DOHH2 (cell line): Measurements from ENCODE around the gene ANTKMT.

ENCODE experiments used
- H3F3A ChIP-seq: fragments of 200-600 bp; sonication (generic), shearing (Covaris generic); 2 replicates; pipeline ENCODE4 v1.6.0; 2016; ENCODE audit warnings: antibody characterized with exemption, mild to moderate bottlenecking; ENCODE audit not compliant: control insufficient read depth, insufficient read depth
- H3K27ac ChIP-seq: fragments of 200-600 bp; sonication (generic); 2 replicates; pipeline ENCODE4 v1.5.1; 2014; ENCODE audit warnings: low read depth, mild to moderate bottlenecking, low read length, moderate library complexity
- H3K27me3 ChIP-seq: fragments of 200-600 bp; sonication (generic); 2 replicates; pipeline ENCODE4 v1.6.1; 2014; ENCODE audit warnings: mild to moderate bottlenecking, low read length, mixed read lengths; ENCODE audit not compliant: control insufficient read depth
- H3K36me3 ChIP-seq: fragments of 200-600 bp; sonication (generic); 2 replicates; pipeline ENCODE4 v1.6.1; 2014; ENCODE audit warnings: mild to moderate bottlenecking, low read length, moderate library complexity, mixed read lengths; ENCODE audit not compliant: control insufficient read depth
- H3K4me1 ChIP-seq: fragments of 200-600 bp; sonication (generic); 2 replicates; pipeline ENCODE4 v1.6.1; 2014; ENCODE audit warnings: mild to moderate bottlenecking, low read length, mixed read lengths; ENCODE audit not compliant: control insufficient read depth
- H3K4me2 ChIP-seq: fragments of 200-600 bp; sonication (generic); 2 replicates; pipeline ENCODE4 v1.6.0; 2014; ENCODE audit warnings: mild to moderate bottlenecking, low read length, moderate library complexity
- H3K4me3 ChIP-seq: fragments of 200-600 bp; sonication (generic); 2 replicates; pipeline ENCODE4 v1.5.1; 2014; ENCODE audit warnings: mild to moderate bottlenecking, low read length, mixed read lengths
- H3K79me2 ChIP-seq: fragments of 200-600 bp; sonication (generic); 2 replicates; pipeline ENCODE4 v1.6.1; 2014; ENCODE audit warnings: mild to moderate bottlenecking, low read length, mixed read lengths; ENCODE audit not compliant: control insufficient read depth
- H3K9me2 ChIP-seq: fragments of 200-600 bp; sonication (generic); replicated peaks from 2 replicates; pipeline ENCODE4 v1.6.1; 2014; ENCODE audit warnings: mild to moderate bottlenecking, low read length, mixed read lengths; ENCODE audit not compliant: control insufficient read depth
- H3K9me3 ChIP-seq: fragments of 200-600 bp; sonication (generic); 2 replicates; pipeline ENCODE4 v1.6.1; 2014; ENCODE audit warnings: antibody characterized with exemption, low read length, mixed read lengths; ENCODE audit not compliant: control insufficient read depth, insufficient read depth
- H4K20me1 ChIP-seq: fragments of 200-600 bp; sonication (generic); 2 replicates; pipeline ENCODE4 v1.6.0; 2014; ENCODE audit warnings: low read depth, mild to moderate bottlenecking, antibody characterized with exemption, low read length, moderate library complexity; ENCODE audit not compliant: control insufficient read depth, insufficient read depth
- CTCF ChIP-seq: fragments of 200-600 bp; sonication (generic); IDR thresholded peaks from one replicate; pipeline ENCODE4 v1.5.1; 2014; ENCODE audit warnings: antibody characterized with exemption, mild to moderate bottlenecking, low read depth, low read length; ENCODE audit not compliant: poor library complexity, severe bottlenecking
- EZH2phosphoT487 ChIP-seq: fragments of 200-600 bp; sonication (generic); IDR thresholded peaks from 2 replicates; pipeline ENCODE4 v1.6.1; 2017; ENCODE audit warnings: borderline replicate concordance, mild to moderate bottlenecking, antibody characterized with exemption, low read length, moderate library complexity, mixed read lengths

Gene ANTKMT

GRCh38 chr16:672851-673250 is 48.1 kb upstream of the ANTKMT start:
- H4K20me1 ChIP-seq = peaks cover 5% of the 10 kb centered on the region; the same call in 1 of the 2 replicates
- H3K27me3 ChIP-seq = peaks cover 3% of the 10 kb centered on the region; the same call in 1 of the 2 replicates
- H3K79me2 ChIP-seq = peaks cover 23% of the 10 kb centered on the region
- peaks cover 16% of the 10 kb centered on the region for H3K4me1 ChIP-seq
- H3K36me3 ChIP-seq = peaks cover 61% of the 10 kb centered on the region
- no peaks in the 10 kb centered on the region for H3F3A ChIP-seq
- TF ChIP-seq CTCF = no peak
- TF ChIP-seq EZH2phosphoT487 = no peak
- H3K27ac ChIP-seq = no peak overlapping the region
- no peaks in the 10 kb centered on the region for H3K9me3 ChIP-seq
- no peaks in the 10 kb centered on the region for H3K9me2 ChIP-seq
- H3K4me2 ChIP-seq = no peak overlapping the region
- H3K4me3 ChIP-seq = no peak overlapping the region

- Histone ChIP-seq H3K4me2 (no peak overlapping the region), H3K9me3 (no peaks in the 10 kb centered on the region), H3K9me2 (no peaks in the 10 kb centered on the region), H3F3A (no peaks in the 10 kb centered on the region), H3K36me3 (peaks cover 56% of the 10 kb centered on the region), H3K79me2 (peaks cover 17% of the 10 kb centered on the region), H3K27ac (no peak overlapping the region), H4K20me1 (peaks cover 5% of the 10 kb centered on the region; the same call in 1 of the 2 replicates), H3K4me1 (peaks cover 16% of the 10 kb centered on the region), H3K4me3 (no peak overlapping the region), H3K27me3 (peaks cover 3% of the 10 kb centered on the region; the same call in 1 of the 2 replicates)
- TF ChIP-seq CTCF (no peak), EZH2phosphoT487 (no peak)
Measured at GRCh38 chr16:673399-673991, 47.5 kb upstream of the ANTKMT start.

GRCh38 chr16:674214-674881 is 46.6 kb upstream of the ANTKMT start:
- no peaks in the 10 kb centered on the region; the same call in 1 of the 2 replicates for H3F3A ChIP-seq
- H3K36me3 ChIP-seq = peaks cover 48% of the 10 kb centered on the region
- H3K9me2 ChIP-seq = no peaks in the 10 kb centered on the region
- H3K4me3 ChIP-seq = no peak overlapping the region
- H3K79me2 ChIP-seq = peaks cover 8% of the 10 kb centered on the region
- TF ChIP-seq EZH2phosphoT487 (no peak), CTCF (no peak)
- no peaks in the 10 kb centered on the region for H3K9me3 ChIP-seq
- H3K27me3 ChIP-seq = peaks cover 3% of the 10 kb centered on the region; the same call in 1 of the 2 replicates
- peaks cover 17% of the 10 kb centered on the region for H3K4me1 ChIP-seq
- H3K4me2 ChIP-seq = no peak overlapping the region
- H3K27ac ChIP-seq = no peak overlapping the region
- H4K20me1 ChIP-seq = peaks cover 5% of the 10 kb centered on the region; the same call in 1 of the 2 replicates
